A673 (cell line): ENCODE measurements around the gene CD5L. TPM values are rescaled to one million over a fixed set of nuclear protein-coding genes. Genes with fewer than 3 reads are reported as not detected.

Source experiments
- BruUV-seq: library from RNA; stranded (reverse); fragments of 400-500 nt; replicated peaks from 2 replicates; lab custom pipeline; 2021; lab: Mats Ljungman, UMichigan
- CTCF ChIA-PET: fragments of 300-600 bp; sonication (Branson Sonifier 250); formaldehyde crosslinking; loops from one replicate; lab custom pipeline; 2022; ENCODE audit warnings: antibody characterized with exemption; lab: Charles Lee
- POLR2A ChIA-PET: fragments of 300-600 bp; sonication (Branson Sonifier 250); formaldehyde crosslinking; loops from one replicate; lab custom pipeline; 2022; ENCODE audit warnings: antibody characterized with exemption; ENCODE audit not compliant: low non-redundant PET; lab: Charles Lee
- DNase-seq: peaks from one replicate; pipeline ENCODE4 v3.0.0-alpha.2; 2015; ENCODE audit warnings: low spot score
- H3K27ac ChIP-seq: fragments of 200-600 bp; sonication (generic); 2 replicates; pipeline ENCODE4 v1.5.1; 2016; ENCODE audit warnings: mixed run types, low read depth, mild to moderate bottlenecking, mixed read lengths, antibody characterized with exemption, low read length; ENCODE audit not compliant: poor library complexity, severe bottlenecking
- H3K27me3 ChIP-seq: fragments of 200-600 bp; sonication (generic); replicated peaks from 2 replicates; pipeline ENCODE4 v1.6.1; 2017; ENCODE audit warnings: mixed run types, low read depth, mild to moderate bottlenecking, mixed read lengths, antibody characterized with exemption, low read length; ENCODE audit not compliant: insufficient read depth, poor library complexity
- H3K36me3 ChIP-seq: fragments of 200-600 bp; sonication (generic); 2 replicates; pipeline ENCODE4 v1.6.1; 2016; ENCODE audit warnings: mixed run types, mild to moderate bottlenecking, mixed read lengths, antibody characterized with exemption, low read length; ENCODE audit not compliant: insufficient read depth, poor library complexity, severe bottlenecking
- H3K4me1 ChIP-seq: fragments of 200-600 bp; sonication (generic); 2 replicates; pipeline ENCODE4 v1.6.1; 2017; ENCODE audit warnings: mixed run types, mild to moderate bottlenecking, mixed read lengths, antibody characterized with exemption, low read length; ENCODE audit not compliant: insufficient read depth, poor library complexity, severe bottlenecking
- H3K4me3 ChIP-seq: fragments of 200-600 bp; sonication (generic); 2 replicates; pipeline ENCODE4 v1.5.1; 2016; ENCODE audit warnings: low read depth, mixed run types, mild to moderate bottlenecking, mixed read lengths, low read length; ENCODE audit not compliant: poor library complexity, severe bottlenecking
- H3K9me3 ChIP-seq: fragments of 200-600 bp; sonication (generic); 2 replicates; pipeline ENCODE4 v1.6.1; 2016; ENCODE audit warnings: mixed run types, low read depth, mild to moderate bottlenecking, mixed read lengths, antibody characterized with exemption, low read length; ENCODE audit not compliant: poor library complexity, severe bottlenecking
- CTCF ChIP-seq: fragments of 300-800, 200-600 bp; sonication (generic); conservative IDR thresholded peaks from 2 replicates; pipeline ENCODE4 v1.5.1; 2017; ENCODE audit warnings: low read depth, mild to moderate bottlenecking, antibody characterized with exemption, low read length, moderate library complexity, mixed read lengths
- EZH2 ChIP-seq: fragments of 200-600 bp; sonication (generic); IDR thresholded peaks from 2 replicates; pipeline ENCODE4 v1.6.1; 2017; ENCODE audit warnings: borderline replicate concordance, low read depth, mild to moderate bottlenecking, mixed read lengths, antibody characterized with exemption, low read length; ENCODE audit not compliant: poor library complexity, severe bottlenecking
- intact Hi-C: fragments of 100-400 bp; cut with micrococcal nuclease; formaldehyde crosslinking; loops from one replicate; pipeline ENCODE4 v1.10.0; 2022; ENCODE audit not compliant: unreplicated experiment
- total RNA-seq: library from RNA; stranded (reverse); gene quantifications from 2 replicates; pipeline ENCODE4 v1.2.3, GENCODE V29; 2021

The CD5L gene
- total RNA-seq, 1 experiment from 2014 or later, result not detected

GRCh38 chr1:157829210-157829609 lies 12.4 kb downstream of the CD5L start:
- CTCF ChIA-PET, result no interaction called here
- no peak for DNase-seq
- H3K4me3 ChIP-seq, result no peak overlapping the region
- no peaks in the 10 kb centered on the region for H3K4me1 ChIP-seq
- peaks cover 26% of the 10 kb centered on the region for H3K27me3 ChIP-seq
- H3K27ac ChIP-seq, result no peak overlapping the region
- intact Hi-C loops, result no loop called here
- POLR2A ChIA-PET, result no interaction called here
- H3K9me3 ChIP-seq, result no peaks in the 10 kb centered on the region
- no peak for TF ChIP-seq EZH2
- TF ChIP-seq CTCF, result no peak
- no TSS peak for BruUV-seq
- no peaks in the 10 kb centered on the region for H3K36me3 ChIP-seq

GRCh38 chr1:157820299-157820698 lies 21.3 kb downstream of the CD5L start:
- no peaks in the 10 kb centered on the region for H3K9me3 ChIP-seq
- DNase-seq, result no peak
- peaks cover 47% of the 10 kb centered on the region for H3K27me3 ChIP-seq
- intact Hi-C loops, result no loop called here
- CTCF ChIA-PET, result no interaction called here
- no peak overlapping the region for H3K27ac ChIP-seq
- no peaks in the 10 kb centered on the region for H3K36me3 ChIP-seq
- no peaks in the 10 kb centered on the region for H3K4me1 ChIP-seq
- POLR2A ChIA-PET, result no interaction called here
- no peak overlapping the region for H3K4me3 ChIP-seq
- BruUV-seq, result no TSS peak
- no peak for TF ChIP-seq CTCF
- no peak for TF ChIP-seq EZH2

- CTCF ChIA-PET, result no interaction called here
- H3K27me3 ChIP-seq, result peaks cover 45% of the 10 kb centered on the region
- POLR2A ChIA-PET, result no interaction called here
- BruUV-seq, result no TSS peak
- no peaks in the 10 kb centered on the region for H3K36me3 ChIP-seq
- no peak within 1 kb of the TSS for H3K4me3 ChIP-seq
- H3K9me3 ChIP-seq, result no peaks in the 10 kb centered on the region
- TF ChIP-seq EZH2 (no peak), CTCF (no peak)
- no peaks in the 10 kb centered on the region for H3K4me1 ChIP-seq
- H3K27ac ChIP-seq, result no peak within 1 kb of the TSS
- DNase-seq, result no peak
- intact Hi-C loops, result no loop called here
These were observed 21.7 kb downstream of the CD5L start, which contains the start of gene FCRL1 for GRCh38 chr1:157819896-157820295. FCRL1 (minus strand) TSS chr1:157820120; CDS start chr1:157820037, 83 bp downstream.
